Measurements from ENCODE around the gene CFAP97.
"Not testable (repeated sequence)": the region's sequence is repeated elsewhere in the genome, so short reads cannot be mapped to it uniquely, and the experiment has no call there.

The CFAP97 gene

DNA sequence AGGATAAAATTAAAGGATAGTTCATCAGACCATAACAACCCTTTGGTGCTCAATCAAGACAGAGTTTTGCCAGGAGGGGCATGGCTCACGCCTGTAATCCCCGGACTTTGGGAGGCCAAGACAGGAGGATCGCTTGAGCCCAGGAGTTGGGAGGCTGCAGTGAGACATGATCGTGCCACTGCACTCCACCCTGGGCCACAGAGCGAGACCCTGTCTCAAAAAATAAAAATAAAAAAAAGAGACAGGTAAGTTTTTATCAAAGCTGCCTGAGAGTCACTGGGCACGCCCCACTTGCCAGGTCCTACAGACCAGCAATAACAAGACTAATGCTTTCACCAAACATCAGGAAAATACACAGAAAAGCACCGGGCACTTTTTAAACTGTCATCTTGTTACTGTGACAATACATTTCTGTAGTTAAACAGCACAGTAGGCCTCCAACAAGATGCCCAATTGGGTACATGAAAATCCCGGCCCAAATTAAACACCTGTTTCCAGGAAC lies 765 bp downstream of the CFAP97 start:
- in situ Hi-C loops (cut with HindIII; ENCODE audit: low sequenced_read_pairs) = no loop called here
- TF ChIP-seq, protein P1, sequence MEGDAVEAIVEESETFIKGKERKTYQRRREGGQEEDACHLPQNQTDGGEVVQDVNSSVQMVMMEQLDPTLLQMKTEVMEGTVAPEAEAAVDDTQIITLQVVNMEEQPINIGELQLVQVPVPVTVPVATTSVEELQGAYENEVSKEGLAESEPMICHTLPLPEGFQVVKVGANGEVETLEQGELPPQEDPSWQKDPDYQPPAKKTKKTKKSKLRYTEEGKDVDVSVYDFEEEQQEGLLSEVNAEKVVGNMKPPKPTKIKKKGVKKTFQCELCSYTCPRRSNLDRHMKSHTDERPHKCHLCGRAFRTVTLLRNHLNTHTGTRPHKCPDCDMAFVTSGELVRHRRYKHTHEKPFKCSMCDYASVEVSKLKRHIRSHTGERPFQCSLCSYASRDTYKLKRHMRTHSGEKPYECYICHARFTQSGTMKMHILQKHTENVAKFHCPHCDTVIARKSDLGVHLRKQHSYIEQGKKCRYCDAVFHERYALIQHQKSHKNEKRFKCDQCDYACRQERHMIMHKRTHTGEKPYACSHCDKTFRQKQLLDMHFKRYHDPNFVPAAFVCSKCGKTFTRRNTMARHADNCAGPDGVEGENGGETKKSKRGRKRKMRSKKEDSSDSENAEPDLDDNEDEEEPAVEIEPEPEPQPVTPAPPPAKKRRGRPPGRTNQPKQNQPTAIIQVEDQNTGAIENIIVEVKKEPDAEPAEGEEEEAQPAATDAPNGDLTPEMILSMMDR (IDR thresholded peaks at IDR 0.05; ENCODE audit: low read depth, low read length, missing control alignments) = no peak
- no peak for DNase-seq (ENCODE audit: low read depth)
- H3K4me3 ChIP-seq (ENCODE audit: low read depth, low read length) = peak overlapping the region; percentile 61

DNA sequence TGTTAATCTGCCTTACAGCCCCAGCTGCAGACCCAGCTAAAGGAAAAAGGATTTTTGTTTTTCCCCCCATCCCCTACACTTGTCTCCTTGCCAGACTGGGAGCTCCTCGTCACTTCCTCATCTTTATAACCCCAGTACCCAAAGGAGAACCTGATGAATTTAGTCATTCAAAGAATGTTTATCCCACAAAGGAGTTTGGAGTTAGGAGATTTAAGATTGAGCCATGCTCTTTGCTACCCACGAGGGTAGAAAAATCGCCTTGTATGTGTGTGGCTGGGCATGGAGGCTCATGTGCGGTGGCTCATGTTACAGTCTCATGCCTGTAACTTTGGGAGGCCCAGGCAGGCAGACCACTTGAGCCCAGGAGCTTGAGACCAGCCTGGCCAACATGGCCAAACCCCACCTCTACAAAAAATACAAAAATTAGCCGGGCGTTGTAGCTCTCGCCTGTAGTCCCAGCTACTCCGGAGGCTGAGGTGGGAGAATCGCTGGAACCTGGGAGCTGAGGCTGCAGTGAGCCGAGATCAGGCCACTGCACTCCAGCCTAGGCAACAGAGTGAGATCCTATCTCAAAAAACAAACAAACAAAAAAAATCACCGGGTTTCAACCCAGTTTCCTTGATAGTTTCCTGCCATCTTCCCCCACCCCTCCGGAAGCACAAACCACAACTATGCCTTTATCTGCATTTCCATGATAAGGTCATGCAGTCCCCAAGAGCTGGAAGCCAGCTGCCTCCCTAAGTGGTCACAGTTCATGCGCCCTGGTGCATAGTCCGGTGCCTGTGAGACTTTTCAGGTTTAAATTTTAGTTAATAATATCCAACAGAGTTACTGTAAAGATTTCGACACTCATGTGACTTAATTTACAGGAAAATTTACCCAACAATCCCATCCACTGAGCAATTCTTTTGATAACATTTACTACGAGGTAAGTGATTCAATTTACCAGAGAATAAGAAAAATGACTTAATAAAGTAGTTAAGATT lies 1.5 kb downstream of the CFAP97 start:
- H3K4me3 ChIP-seq (ENCODE audit: low read depth, low read length) = peak overlapping the region; percentile 3
- TF ChIP-seq, protein P1 (IDR thresholded peaks at IDR 0.05; ENCODE audit: low read depth, low read length, missing control alignments) = no peak
- DNase-seq (ENCODE audit: low read depth) = no peak
- in situ Hi-C loops (cut with HindIII; ENCODE audit: low sequenced_read_pairs) = no loop called here

DNA sequence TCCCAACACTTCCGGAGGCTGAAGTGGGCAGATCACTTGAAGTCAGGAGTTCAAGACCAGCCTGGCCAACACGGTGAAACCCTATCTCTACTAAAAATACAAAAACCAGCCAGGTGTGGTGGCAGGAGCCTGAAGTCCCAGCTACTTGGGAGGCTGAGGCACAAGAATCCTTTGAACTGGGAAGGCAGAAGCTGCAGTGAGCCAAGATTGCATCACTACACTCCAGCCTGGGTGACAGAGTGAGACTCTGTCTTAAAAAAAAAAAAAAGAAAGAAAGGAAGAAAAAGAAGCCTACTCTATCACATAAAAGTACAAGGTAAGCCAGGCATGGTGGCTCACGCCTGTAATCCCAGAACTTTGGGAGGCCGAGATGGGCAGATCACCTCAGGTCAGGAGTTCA lies 5.6 kb downstream of the CFAP97 start:
- in situ Hi-C loops (cut with HindIII; ENCODE audit: low sequenced_read_pairs) = loop anchor here (25.0 kb wide), 1 partner anchor 839 kb away; no protein-coding TSS in a partner anchor
- not testable (repeated sequence) for H3K4me3 ChIP-seq (ENCODE audit: low read depth, low read length); DNase-seq (ENCODE audit: low read depth)

DNA sequence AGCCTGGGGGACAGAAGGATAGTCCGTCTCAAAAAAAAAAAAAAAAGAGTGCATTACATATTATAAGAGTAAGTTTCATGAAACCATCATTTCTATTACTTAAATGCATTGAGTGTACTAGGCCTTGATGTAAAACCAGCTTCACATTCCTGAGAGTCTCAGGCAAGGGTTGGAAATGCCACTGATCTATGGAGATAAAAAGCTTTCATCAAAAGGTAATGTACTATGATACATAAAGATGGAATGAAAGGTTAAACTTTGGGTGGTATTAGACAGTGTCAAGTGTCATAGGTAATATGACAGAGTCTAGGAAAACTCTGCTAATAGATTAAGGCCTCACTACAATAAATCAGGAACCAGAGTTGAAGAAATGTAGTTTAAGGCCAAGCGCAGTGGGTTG lies 7.4 kb downstream of the CFAP97 start:
- no peak overlapping the region for H3K4me3 ChIP-seq (ENCODE audit: low read depth, low read length)
- in situ Hi-C loops (cut with HindIII; ENCODE audit: low sequenced_read_pairs) = loop anchor here (25.0 kb wide), 1 partner anchor 841 kb away; no protein-coding TSS in a partner anchor
- DNase-seq (ENCODE audit: low read depth) = no peak
- TF ChIP-seq, protein P1 (IDR thresholded peaks at IDR 0.05; ENCODE audit: low read depth, low read length, missing control alignments) = no peak

DNA sequence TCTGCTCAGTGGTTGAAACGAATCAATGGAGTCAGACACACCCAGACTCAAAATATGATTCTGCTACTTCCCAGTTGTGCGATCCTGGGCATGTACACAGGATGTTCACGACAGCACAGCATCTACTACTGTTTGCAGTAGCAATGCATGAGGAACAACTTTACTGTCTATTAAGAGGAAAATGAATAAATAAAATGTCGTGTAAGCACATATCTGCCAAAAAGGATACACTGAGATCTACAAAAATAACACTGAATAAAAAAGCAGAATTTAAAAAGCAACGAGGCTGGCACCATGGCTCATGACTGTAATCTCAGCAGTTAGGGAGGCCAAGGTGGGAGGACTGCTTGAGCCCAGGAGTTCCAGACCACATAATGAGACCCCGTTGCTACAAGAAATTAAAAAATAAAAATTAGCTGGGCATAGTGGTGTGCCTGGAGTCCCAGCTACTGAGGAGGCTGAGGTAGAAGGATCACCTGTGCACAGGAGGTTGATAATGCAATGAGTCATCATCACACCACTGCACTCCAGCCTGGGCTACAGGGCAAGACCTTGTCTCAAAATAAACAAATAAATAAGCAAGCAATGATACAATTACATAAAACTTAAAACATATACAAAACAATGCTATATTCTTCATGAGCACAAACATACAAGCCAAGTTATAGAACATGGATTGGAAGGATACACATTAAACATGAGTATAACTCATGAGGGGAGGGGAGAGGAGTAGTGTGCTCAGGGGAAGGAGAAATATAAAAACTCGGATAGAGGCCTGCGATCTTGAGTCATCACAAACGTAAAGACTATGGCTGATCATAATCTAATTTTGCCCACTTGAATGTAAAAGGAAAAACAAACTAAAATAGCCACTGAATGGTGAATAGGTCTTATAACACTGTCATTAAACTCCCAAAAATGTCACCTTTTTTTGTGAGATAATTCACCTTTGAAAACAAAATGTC lies 8.6 kb downstream of the CFAP97 start:
- TF ChIP-seq, protein P1 (IDR thresholded peaks at IDR 0.05; ENCODE audit: low read depth, low read length, missing control alignments) = no peak

DNA sequence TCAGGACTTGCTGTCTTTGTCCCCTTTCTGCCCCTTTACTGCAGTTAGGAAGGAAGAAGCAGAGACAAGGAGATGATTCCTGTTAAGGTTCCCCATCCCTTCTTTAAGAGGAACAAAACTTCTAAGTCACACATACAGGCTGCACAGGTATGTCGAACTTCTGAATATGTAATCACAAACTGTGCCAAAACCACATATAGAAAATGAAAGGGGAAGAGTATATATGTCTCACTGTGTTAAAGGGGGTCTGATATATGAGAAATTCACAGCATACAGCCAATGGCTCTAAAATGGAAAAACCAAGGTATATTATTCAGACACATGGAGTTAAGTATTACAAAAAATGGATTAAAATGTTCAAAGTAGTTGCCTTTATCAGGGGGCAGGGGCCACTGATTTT lies 11.7 kb downstream of the CFAP97 start:
- TF ChIP-seq, protein P1 (IDR thresholded peaks at IDR 0.05; ENCODE audit: low read depth, low read length, missing control alignments) = no peak
- no peak overlapping the region for H3K4me3 ChIP-seq (ENCODE audit: low read depth, low read length)
- DNase-seq (ENCODE audit: low read depth) = no peak
- in situ Hi-C loops (cut with HindIII; ENCODE audit: low sequenced_read_pairs) = loop anchor here (25.0 kb wide), 1 partner anchor 845 kb away; no protein-coding TSS in a partner anchor

More for the DNA sequence above, 8.6 kb downstream of the CFAP97 start:
- DNase-seq (ENCODE audit: low read depth) = no peak
- H3K4me3 ChIP-seq (ENCODE audit: low read depth, low read length) = no peak overlapping the region
- in situ Hi-C loops (cut with HindIII; ENCODE audit: low sequenced_read_pairs) = loop anchor here (25.0 kb wide), 1 partner anchor 842 kb away; no protein-coding TSS in a partner anchor

All from astrocyte of the cerebellum (primary cell).